Activated CD4-positive, alpha-beta T cell treated with anti-CD3 and anti-CD28 coated beads for 36 hours (primary cell): ENCODE measurements around the gene DSCAML1. TPM values are rescaled to one million over a fixed set of nuclear protein-coding genes. Genes with fewer than 3 reads are reported as not detected.

Experiments used
- ATAC-seq: fragments of 200-7000 bp; cut with Tn5 transposase; one replicate; pipeline ENCODE4 v1.10.0; 2021; ENCODE audit warnings: mild to moderate bottlenecking, moderate library complexity
- CTCF ChIA-PET: fragments of 350-600 bp; sonication (Branson Sonifier 250); formaldehyde crosslinking; loops from one replicate; lab custom pipeline; 2021; ENCODE audit warnings: antibody characterized with exemption; lab: Charles Lee
- POLR2A ChIA-PET: fragments of 350-600 bp; sonication (Branson Sonifier 250); formaldehyde crosslinking; loops from one replicate; lab custom pipeline; 2021; ENCODE audit warnings: antibody characterized with exemption, inconsistent platforms; lab: Charles Lee
- DNase-seq: peaks from one replicate; pipeline ENCODE4 v3.0.0-alpha.2; 2020
- H3K27ac Mint-ChIP-seq: one replicate; pipeline ENCODE4 v1.8.0; 2021; ENCODE audit warnings: mixed read lengths
- H3K27me3 Mint-ChIP-seq: one replicate; pipeline ENCODE4 v1.8.0; 2021; ENCODE audit warnings: mixed read lengths
- H3K36me3 Mint-ChIP-seq: one replicate; pipeline ENCODE4 v1.8.0; 2021; ENCODE audit warnings: low read depth, mixed read lengths
- H3K4me1 Mint-ChIP-seq: one replicate; pipeline ENCODE4 v1.8.0; 2021; ENCODE audit warnings: mixed read lengths
- H3K4me3 Mint-ChIP-seq: one replicate; pipeline ENCODE4 v1.8.0; 2021; ENCODE audit warnings: mild to moderate bottlenecking, moderate library complexity, mixed read lengths
- H3K9me3 Mint-ChIP-seq: one replicate; pipeline ENCODE4 v1.8.0; 2021; ENCODE audit warnings: low read depth, mixed read lengths
- intact Hi-C, 2 experiments: fragments of 100-400 bp; cut with DNase I in 1 of 2; cut with micrococcal nuclease in 1 of 2; formaldehyde crosslinking; loops; one replicate each; pipeline versions ENCODE4 v1.14.2 to v1.15.1; 2022 to 2024; cut with DNase I, micrococcal nuclease
- total RNA-seq, 2 experiments: library from RNA; stranded (reverse); gene quantifications; one replicate each; pipeline ENCODE4 v1.2.3, GENCODE V29; 2021

DSCAML1 gene
- total RNA-seq, 2 experiments from 2014 or later: 0.05 to 0.67 TPM

- peaks cover 6% of the 10 kb centered on the region for H3K27me3 Mint-ChIP-seq
- ChIA-PET CTCF (no interaction called here), POLR2A (no interaction called here)
- H3K4me1 Mint-ChIP-seq: no peaks in the 10 kb centered on the region
- intact Hi-C loops: no loop called here
- no peak for ATAC-seq
- no peak overlapping the region for H3K27ac Mint-ChIP-seq
- DNase-seq: no peak
- no peaks in the 10 kb centered on the region for H3K36me3 Mint-ChIP-seq
- H3K9me3 Mint-ChIP-seq: no peaks in the 10 kb centered on the region
- no peak overlapping the region for H3K4me3 Mint-ChIP-seq
Observed at GRCh38 chr11:117669616-117670015, 127.4 kb downstream of the DSCAML1 start.

- no peak for ATAC-seq
- ChIA-PET CTCF (interaction anchor here (0.6 kb wide), 1 partner anchor 72 kb away, joined by 3 read pairs; no protein-coding TSS in a partner anchor), POLR2A (no interaction called here)
- Mint-ChIP-seq H3K27ac (no peak overlapping the region), H3K4me1 (no peaks in the 10 kb centered on the region), H3K36me3 (no peaks in the 10 kb centered on the region), H3K4me3 (no peak overlapping the region), H3K27me3 (peaks cover 4% of the 10 kb centered on the region), H3K9me3 (no peaks in the 10 kb centered on the region)
- DNase-seq: no peak
- intact Hi-C loops: no loop called here
Observed at GRCh38 chr11:117669062-117669461, 128.0 kb downstream of the DSCAML1 start.

GRCh38 chr11:117668321-117668751 is 128.7 kb downstream of the DSCAML1 start:
- Mint-ChIP-seq H3K27ac (no peak overlapping the region), H3K4me1 (no peaks in the 10 kb centered on the region), H3K4me3 (no peak overlapping the region), H3K27me3 (peaks cover 2% of the 10 kb centered on the region), H3K9me3 (no peaks in the 10 kb centered on the region), H3K36me3 (no peaks in the 10 kb centered on the region)
- ATAC-seq (no peak), DNase-seq (no peak)
- POLR2A ChIA-PET: interaction anchor here (0.6 kb wide), 1 partner anchor 12 kb away, joined by 3 read pairs; no protein-coding TSS in a partner anchor
- intact Hi-C loops: no loop called here
- CTCF ChIA-PET: interaction anchor here (0.6 kb wide), 1 partner anchor 73 kb away, joined by 3 read pairs; no protein-coding TSS in a partner anchor

GRCh38 chr11:117664897-117665296 is 132.1 kb downstream of the DSCAML1 start:
- ChIA-PET CTCF (interaction anchor here (1.0 kb wide), 1 partner anchor 239 kb away, joined by 3 read pairs; no protein-coding TSS in a partner anchor), POLR2A (interaction anchor here (0.8 kb wide), 1 partner anchor 143 kb away, joined by 5 read pairs; no protein-coding TSS in a partner anchor)
- no peaks in the 10 kb centered on the region for H3K4me1 Mint-ChIP-seq
- ATAC-seq (no peak), DNase-seq (no peak)
- H3K27ac Mint-ChIP-seq: no peak overlapping the region
- H3K36me3 Mint-ChIP-seq: no peaks in the 10 kb centered on the region
- H3K9me3 Mint-ChIP-seq: no peaks in the 10 kb centered on the region
- peaks cover 2% of the 10 kb centered on the region for H3K27me3 Mint-ChIP-seq
- no peak overlapping the region for H3K4me3 Mint-ChIP-seq
- intact Hi-C loops: no loop called here

- no peak overlapping the region for H3K4me3 Mint-ChIP-seq
- H3K36me3 Mint-ChIP-seq: no peaks in the 10 kb centered on the region
- H3K27me3 Mint-ChIP-seq: peaks cover 2% of the 10 kb centered on the region
- ATAC-seq (no peak), DNase-seq (no peak)
- H3K4me1 Mint-ChIP-seq: no peaks in the 10 kb centered on the region
- intact Hi-C loops: no loop called here
- no peaks in the 10 kb centered on the region for H3K9me3 Mint-ChIP-seq
- ChIA-PET CTCF (interaction anchor here (0.6 kb wide), 1 partner anchor 218 kb away, joined by 3 read pairs; no protein-coding TSS in a partner anchor), POLR2A (no interaction called here)
- no peak overlapping the region for H3K27ac Mint-ChIP-seq
Observed at GRCh38 chr11:117663821-117664220, 133.2 kb downstream of the DSCAML1 start.

- Mint-ChIP-seq H3K4me3 (no peak overlapping the region), H3K27me3 (peaks cover 2% of the 10 kb centered on the region), H3K9me3 (no peaks in the 10 kb centered on the region), H3K36me3 (no peaks in the 10 kb centered on the region), H3K4me1 (no peaks in the 10 kb centered on the region), H3K27ac (no peak overlapping the region)
- intact Hi-C loops: no loop called here
- ATAC-seq (no peak), DNase-seq (no peak)
- POLR2A ChIA-PET: no interaction called here
- CTCF ChIA-PET: interaction anchor here (0.6 kb wide), 1 partner anchor 218 kb away, joined by 3 read pairs; no protein-coding TSS in a partner anchor
Observed at GRCh38 chr11:117663414-117663813, 133.6 kb downstream of the DSCAML1 start.

- H3K9me3 Mint-ChIP-seq: no peaks in the 10 kb centered on the region
- H3K4me1 Mint-ChIP-seq: no peaks in the 10 kb centered on the region
- ATAC-seq (no peak), DNase-seq (no peak)
- H3K27ac Mint-ChIP-seq: no peak overlapping the region
- ChIA-PET POLR2A (no interaction called here), CTCF (no interaction called here)
- no peak overlapping the region for H3K4me3 Mint-ChIP-seq
- H3K27me3 Mint-ChIP-seq: peaks cover 2% of the 10 kb centered on the region
- intact Hi-C loops: no loop called here
- no peaks in the 10 kb centered on the region for H3K36me3 Mint-ChIP-seq
Observed at GRCh38 chr11:117662671-117663269, 134.2 kb downstream of the DSCAML1 start.

- DNase-seq (no peak), ATAC-seq (no peak)
- intact Hi-C loops: no loop called here
- CTCF ChIA-PET: no interaction called here
- H3K9me3 Mint-ChIP-seq: no peaks in the 10 kb centered on the region
- H3K4me1 Mint-ChIP-seq: no peaks in the 10 kb centered on the region
- no peaks in the 10 kb centered on the region for H3K27me3 Mint-ChIP-seq
- POLR2A ChIA-PET: no interaction called here
- no peaks in the 10 kb centered on the region for H3K36me3 Mint-ChIP-seq
- H3K27ac Mint-ChIP-seq: no peak overlapping the region
- no peak overlapping the region for H3K4me3 Mint-ChIP-seq
Observed at GRCh38 chr11:117662255-117662654, 134.8 kb downstream of the DSCAML1 start.

GRCh38 chr11:117658809-117659208 is 138.2 kb downstream of the DSCAML1 start:
- no peaks in the 10 kb centered on the region for H3K4me1 Mint-ChIP-seq
- no peak overlapping the region for H3K27ac Mint-ChIP-seq
- H3K27me3 Mint-ChIP-seq: no peaks in the 10 kb centered on the region
- POLR2A ChIA-PET: no interaction called here
- ATAC-seq: no peak
- H3K36me3 Mint-ChIP-seq: no peaks in the 10 kb centered on the region
- no peak for DNase-seq
- no peak overlapping the region for H3K4me3 Mint-ChIP-seq
- CTCF ChIA-PET: interaction anchor here (0.6 to 1.3 kb wide), 3 partner anchors 129 to 288 kb away, joined by 3 to 4 read pairs (median 3); no protein-coding TSS in a partner anchor
- intact Hi-C loops: no loop called here
- H3K9me3 Mint-ChIP-seq: no peaks in the 10 kb centered on the region

GRCh38 chr11:117657794-117658193 is 139.2 kb downstream of the DSCAML1 start:
- H3K36me3 Mint-ChIP-seq: no peaks in the 10 kb centered on the region
- H3K4me1 Mint-ChIP-seq: no peaks in the 10 kb centered on the region
- intact Hi-C loops: no loop called here
- no peaks in the 10 kb centered on the region for H3K27me3 Mint-ChIP-seq
- no peak overlapping the region for H3K27ac Mint-ChIP-seq
- no peaks in the 10 kb centered on the region for H3K9me3 Mint-ChIP-seq
- POLR2A ChIA-PET: no interaction called here
- no peak overlapping the region for H3K4me3 Mint-ChIP-seq
- no peak for DNase-seq
- CTCF ChIA-PET: interaction anchor here (1.3 kb wide), 1 partner anchor 232 kb away, joined by 4 read pairs; no protein-coding TSS in a partner anchor
- ATAC-seq: no peak

- ATAC-seq: no peak
- intact Hi-C loops: no loop called here
- ChIA-PET POLR2A (no interaction called here), CTCF (no interaction called here)
- Mint-ChIP-seq H3K36me3 (no peaks in the 10 kb centered on the region), H3K4me3 (no peak overlapping the region), H3K27me3 (no peaks in the 10 kb centered on the region), H3K27ac (no peak overlapping the region), H3K9me3 (no peaks in the 10 kb centered on the region), H3K4me1 (no peaks in the 10 kb centered on the region)
- DNase-seq: no peak
Observed at GRCh38 chr11:117654281-117655255, 142.4 kb downstream of the DSCAML1 start.
